GM20000 (cell line): ENCODE data around the gene BCAS1.

ENCODE experiments used
- DNase-seq: peaks from one replicate; pipeline ENCODE4 v3.0.0; 2012; ENCODE audit warnings: low spot score
- TF ChIP-seq, protein P1 (sequence below): IDR thresholded peaks from 2 replicates; pipeline ENCODE4 v1.5.1; 2012; ENCODE audit warnings: mild to moderate bottlenecking, control low read depth; ENCODE audit errors: extremely low read depth, missing control alignments

Gene BCAS1

DNA sequence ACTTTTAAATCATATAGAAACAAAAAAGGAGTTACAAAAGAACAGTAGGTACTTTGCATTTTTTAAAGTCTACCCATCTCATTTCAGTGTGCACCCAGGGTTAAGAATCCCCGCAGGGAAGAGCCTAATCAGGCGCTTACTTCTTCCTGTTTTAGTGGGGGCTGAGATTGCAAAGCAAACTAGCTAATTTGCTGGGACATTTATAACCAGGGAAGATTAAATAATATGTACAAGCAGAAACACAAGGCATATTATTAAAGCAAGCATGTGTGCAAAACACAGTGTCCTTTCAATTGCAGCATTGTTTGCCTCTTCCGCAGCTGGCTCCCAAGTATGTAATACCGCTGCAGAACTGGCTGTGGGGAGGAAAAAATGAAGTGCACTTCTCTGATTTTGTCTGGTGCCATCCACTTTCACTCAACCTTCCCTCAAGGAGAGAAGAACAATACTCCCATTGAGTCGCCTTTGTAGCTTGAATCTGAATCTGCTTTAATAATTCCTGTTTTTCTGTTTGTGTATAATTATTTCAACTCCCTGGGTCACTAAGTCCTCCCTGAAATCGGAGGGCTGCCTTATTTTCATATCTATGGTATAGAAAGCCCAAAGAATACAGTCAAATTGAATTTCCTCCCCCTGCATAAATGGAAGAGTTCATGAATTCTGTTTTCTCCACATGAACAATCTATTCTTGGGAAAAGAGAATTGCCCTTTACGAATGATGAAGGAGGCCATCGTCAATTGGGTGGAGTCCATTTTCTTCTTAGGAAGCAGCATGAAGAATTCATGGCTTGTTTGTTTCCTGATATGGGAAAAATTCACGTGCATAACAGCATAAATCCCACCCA, 23.3 kb upstream of the BCAS1 start:
- DNase-seq = no peak
- TF ChIP-seq, protein P1, sequence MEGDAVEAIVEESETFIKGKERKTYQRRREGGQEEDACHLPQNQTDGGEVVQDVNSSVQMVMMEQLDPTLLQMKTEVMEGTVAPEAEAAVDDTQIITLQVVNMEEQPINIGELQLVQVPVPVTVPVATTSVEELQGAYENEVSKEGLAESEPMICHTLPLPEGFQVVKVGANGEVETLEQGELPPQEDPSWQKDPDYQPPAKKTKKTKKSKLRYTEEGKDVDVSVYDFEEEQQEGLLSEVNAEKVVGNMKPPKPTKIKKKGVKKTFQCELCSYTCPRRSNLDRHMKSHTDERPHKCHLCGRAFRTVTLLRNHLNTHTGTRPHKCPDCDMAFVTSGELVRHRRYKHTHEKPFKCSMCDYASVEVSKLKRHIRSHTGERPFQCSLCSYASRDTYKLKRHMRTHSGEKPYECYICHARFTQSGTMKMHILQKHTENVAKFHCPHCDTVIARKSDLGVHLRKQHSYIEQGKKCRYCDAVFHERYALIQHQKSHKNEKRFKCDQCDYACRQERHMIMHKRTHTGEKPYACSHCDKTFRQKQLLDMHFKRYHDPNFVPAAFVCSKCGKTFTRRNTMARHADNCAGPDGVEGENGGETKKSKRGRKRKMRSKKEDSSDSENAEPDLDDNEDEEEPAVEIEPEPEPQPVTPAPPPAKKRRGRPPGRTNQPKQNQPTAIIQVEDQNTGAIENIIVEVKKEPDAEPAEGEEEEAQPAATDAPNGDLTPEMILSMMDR = no peak

- no peak for DNase-seq
- TF ChIP-seq, protein P1 = no peak
These were observed 21.6 kb upstream of the BCAS1 start for GRCh38 chr20:54092021-54092420.

- TF ChIP-seq, protein P1 = no peak
- DNase-seq = no peak
These were observed 20.7 kb upstream of the BCAS1 start for GRCh38 chr20:54091120-54091480.

- TF ChIP-seq, protein P1 = no peak
- DNase-seq = no peak
These were observed 20.1 kb upstream of the BCAS1 start for GRCh38 chr20:54090230-54091119.

- no peak for DNase-seq
- TF ChIP-seq, protein P1 = no peak
These were observed 18.0 kb upstream of the BCAS1 start for GRCh38 chr20:54088430-54088829.

- DNase-seq = no peak
- TF ChIP-seq, protein P1 = no peak
These were observed 16.2 kb upstream of the BCAS1 start for GRCh38 chr20:54086507-54087039.

DNA sequence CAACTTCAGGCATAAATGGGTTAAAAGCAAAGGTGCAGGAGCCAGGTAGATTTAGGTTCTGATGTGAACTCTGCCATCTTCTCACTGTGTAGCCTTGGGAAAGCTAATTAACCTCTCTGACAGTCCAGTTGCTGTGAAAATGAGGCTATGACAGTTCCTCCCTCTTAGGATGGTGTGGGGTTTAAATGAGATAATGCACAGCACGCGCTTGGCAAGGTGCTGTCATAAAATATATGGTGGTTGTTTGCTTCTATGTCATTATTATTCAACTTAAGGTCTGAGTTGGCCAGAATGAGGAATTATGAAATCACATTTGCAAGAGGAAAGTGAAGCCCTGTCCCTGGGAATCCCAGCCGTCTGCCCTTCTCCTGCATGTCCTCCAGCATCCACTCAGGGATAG, 15.5 kb upstream of the BCAS1 start:
- TF ChIP-seq, protein P1 = no peak
- no peak for DNase-seq
